ENCODE data around the gene TSEN54.
A peak's percentile ranks its signal among the peaks of the same experiment; 100 is the strongest.

The TSEN54 gene

DNA sequence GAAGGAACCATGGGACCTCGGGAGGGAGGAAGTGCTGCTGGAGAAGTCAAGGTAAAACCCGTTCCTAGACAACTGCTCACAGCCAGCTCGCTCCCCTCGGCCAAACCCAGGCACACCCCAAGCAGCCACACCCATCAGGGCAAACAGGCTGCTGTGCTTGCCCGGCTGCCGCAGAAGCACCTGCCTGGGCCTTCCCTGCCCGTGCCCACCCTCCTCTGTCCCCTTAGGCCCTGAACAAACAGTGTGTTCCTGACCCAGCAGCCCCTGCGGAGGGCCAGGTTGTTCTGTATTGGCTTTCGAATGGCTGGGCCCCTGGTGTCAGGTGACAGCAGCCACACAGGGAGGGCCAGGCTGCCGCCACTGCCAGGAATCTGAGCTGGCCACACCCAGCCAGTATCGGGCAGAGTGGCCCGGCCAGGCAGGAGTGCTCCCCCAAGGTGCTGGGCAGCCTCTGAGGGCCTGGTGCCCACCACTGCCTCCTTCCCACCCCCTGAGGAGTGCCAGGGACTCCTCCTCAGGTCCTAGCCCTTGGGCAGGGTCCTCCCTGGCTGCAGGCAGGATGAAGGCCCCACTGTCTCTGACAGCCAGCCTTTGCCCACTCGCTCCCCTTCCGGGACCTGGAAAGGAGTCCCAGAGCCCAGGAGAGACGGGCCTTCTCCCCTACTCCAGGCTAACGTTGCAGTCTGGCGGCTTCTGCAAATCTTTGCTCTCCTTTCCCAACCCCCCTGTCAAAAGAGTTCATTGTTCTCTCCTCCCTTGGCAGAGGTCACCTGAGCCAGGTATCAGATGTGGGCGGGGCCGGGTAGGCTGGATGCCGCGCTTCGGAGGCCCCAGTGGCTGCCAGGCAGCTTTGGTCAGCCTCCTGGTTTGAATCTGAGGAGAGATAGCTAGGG, 33.2 kb downstream of the TSEN54 start:
- peak; percentile 63 for DNase-seq
- TF ChIP-seq, protein P1, sequence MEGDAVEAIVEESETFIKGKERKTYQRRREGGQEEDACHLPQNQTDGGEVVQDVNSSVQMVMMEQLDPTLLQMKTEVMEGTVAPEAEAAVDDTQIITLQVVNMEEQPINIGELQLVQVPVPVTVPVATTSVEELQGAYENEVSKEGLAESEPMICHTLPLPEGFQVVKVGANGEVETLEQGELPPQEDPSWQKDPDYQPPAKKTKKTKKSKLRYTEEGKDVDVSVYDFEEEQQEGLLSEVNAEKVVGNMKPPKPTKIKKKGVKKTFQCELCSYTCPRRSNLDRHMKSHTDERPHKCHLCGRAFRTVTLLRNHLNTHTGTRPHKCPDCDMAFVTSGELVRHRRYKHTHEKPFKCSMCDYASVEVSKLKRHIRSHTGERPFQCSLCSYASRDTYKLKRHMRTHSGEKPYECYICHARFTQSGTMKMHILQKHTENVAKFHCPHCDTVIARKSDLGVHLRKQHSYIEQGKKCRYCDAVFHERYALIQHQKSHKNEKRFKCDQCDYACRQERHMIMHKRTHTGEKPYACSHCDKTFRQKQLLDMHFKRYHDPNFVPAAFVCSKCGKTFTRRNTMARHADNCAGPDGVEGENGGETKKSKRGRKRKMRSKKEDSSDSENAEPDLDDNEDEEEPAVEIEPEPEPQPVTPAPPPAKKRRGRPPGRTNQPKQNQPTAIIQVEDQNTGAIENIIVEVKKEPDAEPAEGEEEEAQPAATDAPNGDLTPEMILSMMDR (IDR thresholded peaks at IDR 0.05) = no peak
- H3K27me3 Mint-ChIP-seq (ENCODE audit: low read depth, poor library complexity) = peaks cover 23% of the 10 kb centered on the region
- H3K4me3 Mint-ChIP-seq = no peak overlapping the region
- H3K36me3 Mint-ChIP-seq (ENCODE audit: low read depth) = no peaks in the 10 kb centered on the region
- no peak overlapping the region for H3K27ac Mint-ChIP-seq
- H3K4me1 Mint-ChIP-seq = peaks cover 63% of the 10 kb centered on the region
- no peaks in the 10 kb centered on the region for H3K9me3 Mint-ChIP-seq

DNA sequence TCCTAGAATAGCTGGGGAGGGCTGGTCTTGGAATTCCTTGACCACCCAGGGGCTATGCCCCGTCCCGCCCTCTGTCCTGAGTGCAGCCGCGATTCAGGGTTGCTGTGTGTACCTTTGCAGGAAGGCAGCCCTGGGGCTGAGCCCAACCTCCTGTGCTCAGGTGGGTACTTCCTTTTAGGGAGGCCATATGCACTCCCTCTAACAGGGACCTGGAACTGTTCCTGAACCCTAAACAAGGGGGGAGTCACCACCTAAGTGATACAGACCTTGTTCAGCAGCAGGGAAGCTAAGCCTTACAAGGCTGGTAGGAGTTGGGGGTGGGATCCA, 33.8 kb downstream of the TSEN54 start:
- Mint-ChIP-seq H3K4me3 (no peak overlapping the region), H3K27ac (no peak overlapping the region), H3K9me3 (no peaks in the 10 kb centered on the region), H3K27me3 (ENCODE audit: low read depth, poor library complexity) (peaks cover 23% of the 10 kb centered on the region), H3K36me3 (ENCODE audit: low read depth) (no peaks in the 10 kb centered on the region), H3K4me1 (peaks cover 59% of the 10 kb centered on the region)
- DNase-seq = no peak
- TF ChIP-seq, protein P1 (IDR thresholded peaks at IDR 0.05) = no peak

DNA sequence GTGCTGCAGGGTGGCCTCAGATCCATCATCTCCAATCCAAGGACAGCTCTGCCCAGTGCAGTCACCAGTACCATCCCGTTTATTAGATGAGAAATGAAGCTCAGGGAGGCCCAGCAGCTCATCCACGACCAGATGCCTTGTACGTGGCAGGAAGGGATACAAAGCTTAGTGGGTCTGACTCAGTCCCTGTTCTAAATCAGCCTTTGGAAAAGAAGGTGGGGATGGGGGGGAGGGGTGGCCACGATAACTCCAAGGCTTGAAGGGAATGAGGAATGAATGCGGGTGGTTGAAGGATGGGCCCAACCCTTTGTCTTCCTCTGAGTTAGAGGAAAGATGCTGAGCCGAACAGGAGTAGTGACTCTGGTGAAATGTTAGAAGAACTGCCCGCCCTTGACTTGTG, 34.9 kb downstream of the TSEN54 start:
- TF ChIP-seq, protein P1 (IDR thresholded peaks at IDR 0.05) = no peak
- Mint-ChIP-seq H3K27me3 (ENCODE audit: low read depth, poor library complexity) (peaks cover 13% of the 10 kb centered on the region), H3K27ac (no peak overlapping the region), H3K4me1 (peaks cover 56% of the 10 kb centered on the region), H3K36me3 (ENCODE audit: low read depth) (no peaks in the 10 kb centered on the region), H3K4me3 (no peak overlapping the region), H3K9me3 (no peaks in the 10 kb centered on the region)
- no peak for DNase-seq

DNA sequence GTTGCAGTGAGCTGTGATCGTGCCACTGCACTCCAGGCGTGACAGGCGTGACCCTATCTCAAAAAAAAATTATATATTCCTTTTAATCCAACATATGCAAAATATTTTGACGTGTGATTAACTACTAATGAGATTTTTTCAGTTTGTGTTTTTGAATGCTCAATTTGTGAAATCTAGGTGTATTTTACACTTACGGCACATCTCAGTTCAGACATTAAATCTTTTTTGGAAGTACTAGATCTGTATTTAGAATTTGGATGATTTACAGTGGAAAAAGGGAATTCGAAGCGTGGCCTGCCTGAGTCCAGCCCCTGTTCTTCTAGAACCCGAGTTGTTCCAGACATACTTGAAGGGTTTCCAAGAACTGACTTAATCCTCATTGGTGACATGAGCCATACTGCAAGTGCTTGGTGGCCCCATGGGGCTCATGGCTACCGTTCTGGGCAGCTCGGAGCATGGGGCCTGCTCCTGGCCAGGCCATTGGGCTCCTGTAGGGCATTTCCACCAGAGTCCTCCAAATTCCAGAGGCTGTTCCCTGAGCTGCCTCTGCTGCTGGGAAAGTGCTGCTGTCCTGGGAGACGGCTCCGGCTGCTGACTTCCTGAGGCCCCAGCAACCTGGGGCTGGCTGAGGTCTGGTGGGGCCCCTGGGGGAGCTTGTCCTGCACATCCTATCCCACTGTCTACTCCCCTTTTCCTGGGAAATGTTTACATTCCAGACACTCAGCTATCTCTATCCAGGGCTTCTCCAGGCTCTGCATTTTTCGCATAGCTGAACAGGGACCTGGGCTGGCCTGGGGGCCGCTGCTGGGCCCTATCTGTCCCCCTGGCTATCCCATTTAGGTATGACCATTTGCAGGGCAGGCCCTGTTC, 36.3 kb downstream of the TSEN54 start:
- peak; percentile 41 for DNase-seq
- Mint-ChIP-seq H3K27me3 (ENCODE audit: low read depth, poor library complexity) (peaks cover 5% of the 10 kb centered on the region), H3K9me3 (no peaks in the 10 kb centered on the region), H3K4me1 (peaks cover 60% of the 10 kb centered on the region), H3K4me3 (no peak overlapping the region), H3K36me3 (ENCODE audit: low read depth) (no peaks in the 10 kb centered on the region), H3K27ac (peak overlapping the region; percentile 83)
- TF ChIP-seq, protein P1 (IDR thresholded peaks at IDR 0.05) = no peak

DNA sequence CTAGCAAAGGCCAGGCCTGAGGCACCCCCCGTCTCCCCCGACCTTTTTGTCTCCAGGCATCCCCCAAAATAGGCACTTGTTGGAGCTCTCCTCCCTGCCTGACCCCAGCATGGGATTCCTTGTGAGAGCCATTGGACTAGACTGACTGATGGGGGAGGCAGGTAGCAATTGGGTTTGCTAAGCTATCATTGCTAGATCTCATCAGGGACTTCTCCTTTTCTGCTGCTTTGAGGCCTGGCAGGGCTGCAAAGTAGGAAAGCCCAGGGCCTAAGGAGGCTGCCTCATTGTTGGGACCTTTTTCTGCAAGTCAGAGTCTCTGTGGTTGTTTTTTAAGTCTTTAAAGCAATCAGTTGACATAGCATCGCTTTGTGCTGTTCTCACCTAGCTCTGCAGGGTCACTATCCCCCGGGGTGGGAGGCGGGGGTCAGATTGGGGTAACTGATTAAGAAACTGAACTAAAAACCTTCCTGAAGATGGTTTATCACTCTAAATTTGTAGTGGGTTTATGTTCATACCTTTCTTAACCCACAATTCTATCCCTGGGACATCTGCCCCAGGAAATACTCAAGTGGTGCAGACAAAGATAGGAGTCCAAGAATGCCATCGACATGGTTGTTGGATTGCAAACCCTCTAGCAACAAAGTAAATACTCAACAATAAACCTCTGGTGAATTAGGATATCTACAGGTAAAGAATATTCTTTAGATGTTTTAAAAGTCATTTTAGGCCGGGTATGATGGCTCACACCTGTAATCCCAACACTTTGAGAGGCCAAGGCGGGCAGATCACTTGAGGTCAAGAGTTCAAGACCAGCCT, 37.2 kb downstream of the TSEN54 start:
- H3K27me3 Mint-ChIP-seq (ENCODE audit: low read depth, poor library complexity) = peaks cover 4% of the 10 kb centered on the region
- H3K9me3 Mint-ChIP-seq = no peaks in the 10 kb centered on the region
- H3K36me3 Mint-ChIP-seq (ENCODE audit: low read depth) = no peaks in the 10 kb centered on the region
- TF ChIP-seq, protein P1 (IDR thresholded peaks at IDR 0.05) = no peak
- no peak overlapping the region for H3K4me3 Mint-ChIP-seq
- H3K4me1 Mint-ChIP-seq = peaks cover 63% of the 10 kb centered on the region
- H3K27ac Mint-ChIP-seq = peak overlapping the region; percentile 59
- no peak for DNase-seq

Data from nephron progenitor cell (in vitro differentiated cells).